ENCODE measurements around the gene FKBP4. TPM values are rescaled to one million over a fixed set of nuclear protein-coding genes. Genes with fewer than 3 reads are reported as not detected.
"Not testable (repeated sequence)": the region's sequence is repeated elsewhere in the genome, so short reads cannot be mapped to it uniquely, and the experiment has no call there.

The FKBP4 gene
- total RNA-seq, 1 donor from 2014 or later = 45.3 TPM

DNA sequence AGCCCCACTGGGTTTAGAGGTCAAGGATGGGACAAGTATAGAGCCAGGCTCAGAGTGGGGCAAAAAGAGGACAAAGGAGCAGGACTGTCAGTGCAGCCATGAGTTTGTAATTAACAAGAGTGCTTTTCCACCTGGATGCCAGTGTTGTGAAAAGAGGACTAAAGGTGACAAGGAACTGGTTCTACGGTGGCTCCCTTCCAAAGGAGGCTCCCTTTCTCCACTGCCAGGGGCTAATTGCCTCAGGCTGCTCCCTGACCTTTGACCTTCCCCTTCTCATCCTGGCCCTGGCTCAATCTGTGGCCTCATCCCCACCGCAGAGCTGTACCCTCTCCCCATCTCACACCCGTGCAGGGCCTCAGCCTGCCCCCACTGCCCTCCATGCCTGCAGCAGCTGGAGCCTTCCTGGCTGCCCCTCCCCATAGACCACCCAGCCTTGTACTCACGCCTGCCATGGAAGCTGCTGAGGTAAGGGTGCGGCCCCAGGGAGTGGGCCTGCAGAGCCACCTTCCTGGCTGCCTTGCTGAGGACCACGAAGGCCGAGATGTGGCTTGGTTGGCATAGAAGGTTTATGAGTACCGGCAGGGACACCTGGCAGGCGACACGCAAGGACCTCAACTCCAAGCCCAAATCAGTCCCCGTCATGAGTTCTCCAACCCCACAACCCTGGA lies 24.8 kb upstream of the FKBP4 start:
- no peaks in the 10 kb centered on the region for H3K4me1 Mint-ChIP-seq
- no peaks in the 10 kb centered on the region for H3K9me3 Mint-ChIP-seq
- no peak overlapping the region for H3K4me2 ChIP-seq

DNA sequence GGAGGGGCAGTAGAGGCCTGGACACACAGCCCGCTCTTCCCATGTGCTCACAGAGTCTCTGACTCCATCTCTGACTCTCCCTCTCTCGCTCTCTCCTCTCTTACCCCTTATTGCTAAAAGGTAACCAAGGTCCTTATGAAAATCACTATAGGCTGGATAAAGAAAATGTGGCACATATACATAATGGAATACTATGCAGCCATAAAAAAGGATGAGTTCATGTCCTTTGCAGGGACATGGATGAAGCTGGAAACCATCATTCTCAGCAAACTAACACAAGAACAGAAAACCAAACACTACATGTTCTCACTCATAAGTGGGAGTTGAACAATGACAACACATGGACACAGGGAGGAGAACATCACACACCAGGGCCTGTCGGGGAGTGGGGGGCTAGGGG lies 24.2 kb upstream of the FKBP4 start:
- H3K27me3 ChIP-seq; H3K4me1 Mint-ChIP-seq; H3K9ac ChIP-seq; H3K9me3 Mint-ChIP-seq; H3K4me3 Mint-ChIP-seq; H3K9me3 ChIP-seq (ENCODE audit: low read depth); H3K27ac ChIP-seq; H3K27me3 Mint-ChIP-seq (ENCODE audit: insufficient read depth, low read depth); H3K27ac Mint-ChIP-seq; H3K4me1 ChIP-seq; DNase-seq (ENCODE audit: low spot score); H3F3A ChIP-seq (ENCODE audit: low read depth); H2AFZ ChIP-seq (replicated peaks); H3K4me3 ChIP-seq; H3K36me3 Mint-ChIP-seq; H3K79me2 ChIP-seq (ENCODE audit: low read depth); H3K36me3 ChIP-seq; H4K20me1 ChIP-seq (ENCODE audit: low read depth); H3K4me2 ChIP-seq: not testable (repeated sequence)

More for the DNA sequence above, 24.8 kb upstream of the FKBP4 start:
- DNase-seq (ENCODE audit: low spot score) = peak; percentile 39
- Histone ChIP-seq H2AFZ (replicated peaks) (no peak overlapping the region), H3K27ac (no peak overlapping the region), H3K27me3 (no peaks in the 10 kb centered on the region), H3K9me3 (ENCODE audit: low read depth) (no peaks in the 10 kb centered on the region), H3K79me2 (ENCODE audit: low read depth) (no peaks in the 10 kb centered on the region), H4K20me1 (ENCODE audit: low read depth) (no peaks in the 10 kb centered on the region), H3K4me1 (no peaks in the 10 kb centered on the region), H3F3A (ENCODE audit: low read depth) (no peaks in the 10 kb centered on the region), H3K4me3 (no peak overlapping the region), H3K36me3 (no peaks in the 10 kb centered on the region), H3K9ac (no peak overlapping the region)
- no peak overlapping the region for H3K4me3 Mint-ChIP-seq
- no peak for TF ChIP-seq EZH2 (IDR thresholded peaks at IDR 0.05)
- TF ChIP-seq EZH2phosphoT487 (IDR thresholded peaks at IDR 0.05) = no peak
- TF ChIP-seq, protein P1, sequence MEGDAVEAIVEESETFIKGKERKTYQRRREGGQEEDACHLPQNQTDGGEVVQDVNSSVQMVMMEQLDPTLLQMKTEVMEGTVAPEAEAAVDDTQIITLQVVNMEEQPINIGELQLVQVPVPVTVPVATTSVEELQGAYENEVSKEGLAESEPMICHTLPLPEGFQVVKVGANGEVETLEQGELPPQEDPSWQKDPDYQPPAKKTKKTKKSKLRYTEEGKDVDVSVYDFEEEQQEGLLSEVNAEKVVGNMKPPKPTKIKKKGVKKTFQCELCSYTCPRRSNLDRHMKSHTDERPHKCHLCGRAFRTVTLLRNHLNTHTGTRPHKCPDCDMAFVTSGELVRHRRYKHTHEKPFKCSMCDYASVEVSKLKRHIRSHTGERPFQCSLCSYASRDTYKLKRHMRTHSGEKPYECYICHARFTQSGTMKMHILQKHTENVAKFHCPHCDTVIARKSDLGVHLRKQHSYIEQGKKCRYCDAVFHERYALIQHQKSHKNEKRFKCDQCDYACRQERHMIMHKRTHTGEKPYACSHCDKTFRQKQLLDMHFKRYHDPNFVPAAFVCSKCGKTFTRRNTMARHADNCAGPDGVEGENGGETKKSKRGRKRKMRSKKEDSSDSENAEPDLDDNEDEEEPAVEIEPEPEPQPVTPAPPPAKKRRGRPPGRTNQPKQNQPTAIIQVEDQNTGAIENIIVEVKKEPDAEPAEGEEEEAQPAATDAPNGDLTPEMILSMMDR (IDR thresholded peaks at IDR 0.05) = no peak
- H3K27ac Mint-ChIP-seq = no peak overlapping the region
- no peaks in the 10 kb centered on the region for H3K36me3 Mint-ChIP-seq
- H3K27me3 Mint-ChIP-seq (ENCODE audit: insufficient read depth, low read depth) = peaks cover 4% of the 10 kb centered on the region

DNA sequence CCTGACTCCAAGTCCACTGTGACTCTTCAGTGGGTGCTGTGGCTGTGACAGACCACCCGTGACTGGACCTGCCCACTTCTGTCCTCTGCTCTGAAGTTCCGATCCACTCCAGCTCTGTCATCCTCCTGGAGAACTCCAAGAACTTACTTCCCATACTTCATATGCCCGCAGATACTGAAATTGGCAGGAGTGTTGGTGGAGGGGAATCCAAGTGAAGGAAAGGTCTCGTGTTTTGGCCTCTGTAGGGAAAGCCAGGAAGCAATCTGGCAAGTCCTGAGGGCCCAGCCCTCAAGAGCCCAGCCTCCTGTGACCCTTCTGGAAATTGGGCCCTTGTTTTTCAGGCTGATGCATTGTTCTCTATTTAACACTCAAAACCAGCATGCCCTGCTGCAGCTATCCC lies 22.4 kb upstream of the FKBP4 start:
- peaks cover 7% of the 10 kb centered on the region for H3K4me1 ChIP-seq
- Mint-ChIP-seq H3K4me3 (no peak overlapping the region), H3K4me1 (peaks cover 9% of the 10 kb centered on the region), H3K27me3 (ENCODE audit: insufficient read depth, low read depth) (peaks cover 4% of the 10 kb centered on the region), H3K9me3 (no peaks in the 10 kb centered on the region), H3K36me3 (no peaks in the 10 kb centered on the region), H3K27ac (no peak overlapping the region)
- no peak overlapping the region for H2AFZ ChIP-seq (replicated peaks)
- no peak for DNase-seq (ENCODE audit: low spot score)
- H3K4me2 ChIP-seq = no peak overlapping the region
- TF ChIP-seq, protein P1 (IDR thresholded peaks at IDR 0.05) = no peak
- H3K4me3 ChIP-seq = no peak overlapping the region
- H3K79me2 ChIP-seq (ENCODE audit: low read depth) = no peaks in the 10 kb centered on the region
- H3K27ac ChIP-seq = no peak overlapping the region
- H3K9me3 ChIP-seq (ENCODE audit: low read depth) = no peaks in the 10 kb centered on the region
- peaks cover 5% of the 10 kb centered on the region for H3F3A ChIP-seq (ENCODE audit: low read depth)
- no peaks in the 10 kb centered on the region for H4K20me1 ChIP-seq (ENCODE audit: low read depth)
- no peaks in the 10 kb centered on the region for H3K27me3 ChIP-seq
- H3K36me3 ChIP-seq = no peaks in the 10 kb centered on the region
- no peak overlapping the region for H3K9ac ChIP-seq

DNA sequence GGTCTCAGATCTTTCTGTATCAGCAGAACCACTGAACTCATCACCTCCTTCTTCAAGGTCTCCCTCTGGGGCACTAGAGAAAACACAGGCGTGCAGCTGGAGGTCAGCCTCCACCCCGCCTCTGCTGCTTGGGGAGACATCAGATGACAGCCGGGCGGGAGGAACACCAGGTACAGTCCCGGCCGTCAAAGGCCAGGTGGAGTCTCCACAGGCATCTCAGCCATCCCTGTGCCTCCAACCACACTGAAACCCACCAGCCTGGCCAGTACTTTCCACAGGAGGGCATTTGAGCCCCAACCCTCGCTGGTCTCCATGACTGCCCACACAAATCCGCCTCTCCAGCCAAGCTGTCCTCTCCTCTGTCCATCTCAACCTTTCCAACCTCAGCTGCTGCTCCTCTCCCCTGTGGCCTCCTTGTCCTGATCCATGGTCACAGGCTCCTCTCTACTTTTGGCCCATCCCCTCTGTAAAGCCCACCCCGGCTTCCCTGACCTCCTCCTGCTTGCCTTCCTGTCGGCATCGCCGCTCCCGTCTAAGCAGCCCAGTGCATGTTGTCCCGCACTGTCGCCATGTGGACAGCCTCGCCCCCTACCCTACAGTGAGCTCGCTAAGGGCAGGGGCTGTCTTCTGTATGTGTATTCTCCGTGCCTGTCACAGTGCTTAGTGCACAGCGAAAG lies 21.4 kb upstream of the FKBP4 start:
- Histone ChIP-seq H3K27ac (no peak overlapping the region), H3F3A (ENCODE audit: low read depth) (peaks cover 9% of the 10 kb centered on the region), H3K27me3 (no peaks in the 10 kb centered on the region), H3K9ac (no peak overlapping the region), H3K36me3 (no peaks in the 10 kb centered on the region), H4K20me1 (ENCODE audit: low read depth) (no peaks in the 10 kb centered on the region), H3K79me2 (ENCODE audit: low read depth) (no peaks in the 10 kb centered on the region), H3K9me3 (ENCODE audit: low read depth) (no peaks in the 10 kb centered on the region), H3K4me3 (no peak overlapping the region), H3K4me1 (peaks cover 16% of the 10 kb centered on the region), H3K4me2 (no peak overlapping the region), H2AFZ (replicated peaks) (no peak overlapping the region)
- peaks cover 14% of the 10 kb centered on the region for H3K4me1 Mint-ChIP-seq
- no peaks in the 10 kb centered on the region for H3K9me3 Mint-ChIP-seq
- no peak overlapping the region for H3K27ac Mint-ChIP-seq
- H3K4me3 Mint-ChIP-seq = no peak overlapping the region
- no peaks in the 10 kb centered on the region for H3K36me3 Mint-ChIP-seq
- no peak for TF ChIP-seq EZH2phosphoT487 (IDR thresholded peaks at IDR 0.05)
- TF ChIP-seq, protein P1 (IDR thresholded peaks at IDR 0.05) = no peak
- no peak for TF ChIP-seq EZH2 (IDR thresholded peaks at IDR 0.05)
- DNase-seq (ENCODE audit: low spot score) = no peak
- peaks cover 4% of the 10 kb centered on the region for H3K27me3 Mint-ChIP-seq (ENCODE audit: insufficient read depth, low read depth)
